ENCODE measurements around the gene NUP62CL. TPM values are rescaled to one million over a fixed set of nuclear protein-coding genes. Genes with fewer than 3 reads are reported as not detected.
A peak's percentile ranks its signal among the peaks of the same experiment; 100 is the strongest.

The NUP62CL gene, protein sequence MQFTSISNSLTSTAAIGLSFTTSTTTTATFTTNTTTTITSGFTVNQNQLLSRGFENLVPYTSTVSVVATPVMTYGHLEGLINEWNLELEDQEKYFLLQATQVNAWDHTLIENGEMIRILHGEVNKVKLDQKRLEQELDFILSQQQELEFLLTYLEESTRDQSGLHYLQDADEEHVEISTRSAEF
- 1 to 10 TPM; 1.3 to 8.8 (median 1.4) TPM for total RNA-seq

DNA sequence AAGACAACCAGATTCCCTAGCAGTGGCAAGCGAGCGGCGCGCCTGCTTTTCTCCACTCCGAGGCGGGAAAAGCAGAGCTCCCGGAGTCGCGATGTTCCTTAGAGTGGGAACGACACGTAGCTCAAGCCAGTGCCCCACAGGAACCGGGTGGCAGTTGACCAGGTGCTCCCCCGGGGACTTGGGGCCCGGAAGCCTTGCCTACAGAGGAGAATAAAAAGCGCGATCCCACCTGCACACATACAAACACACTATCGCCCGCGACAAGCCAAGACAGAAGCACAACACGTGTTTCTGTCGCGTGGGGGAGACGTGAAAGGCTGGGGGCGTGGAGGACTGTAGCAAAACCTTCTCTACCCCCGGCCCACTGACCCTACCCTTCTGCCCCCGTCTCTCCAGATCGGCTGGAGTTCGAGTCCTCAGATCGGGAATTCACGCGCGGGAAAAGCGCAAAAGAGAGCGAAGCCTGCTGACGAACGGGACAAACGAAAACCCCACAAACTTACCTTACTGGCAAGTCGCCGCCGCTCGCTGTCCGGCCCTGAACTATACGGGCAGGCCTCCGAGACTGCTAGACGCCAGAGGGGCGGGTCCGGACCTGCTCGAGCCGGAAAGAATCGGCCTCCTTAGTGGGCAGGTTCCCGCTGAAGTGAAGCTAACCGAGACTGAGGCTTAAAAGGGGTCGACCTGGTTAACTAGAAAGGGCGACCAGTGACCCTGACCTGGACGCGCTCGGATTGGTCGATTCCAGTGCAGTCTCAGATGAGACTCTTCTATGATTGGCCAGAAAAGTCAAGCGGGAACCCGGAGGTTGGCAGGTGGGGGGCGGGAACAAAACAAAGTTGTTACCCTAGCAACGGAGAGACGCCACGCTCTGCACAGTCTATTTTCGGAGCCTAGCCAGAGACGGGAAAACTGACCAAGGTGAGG lies at the start of gene NUP62CL, which contains the start of gene DNAAF6:
NUP62CL (minus strand) TSS at position 664 of the 927 bp plus-strand sequence. CDS start 31,287 bp downstream, outside the sequence.
DNAAF6 (plus strand) TSS at position 842 of the 927 bp plus-strand sequence. CDS start 6,265 bp downstream, outside the sequence.
- Histone ChIP-seq H3K36me3 (no peaks in the 10 kb centered on the region), H3K4me1 (no peaks in the 10 kb centered on the region), H3K27me3 (no peaks in the 10 kb centered on the region), H3K4me3 (peak within 1 kb of the TSS; percentile 50), H3K27ac (no peak within 1 kb of the TSS), H3K9me3 (no peaks in the 10 kb centered on the region)
- DNase-seq (ENCODE audit: low spot score in 2 of 2) = peak; percentile 63 to 77
- WGBS = 40% methylated on average over 59 of the region's 66 CpGs
- TF ChIP-seq POLR2AphosphoS5 (IDR thresholded peaks at IDR 0.05) (no peak), EP300 (IDR thresholded peaks at IDR 0.05) (no peak), POLR2A (IDR thresholded peaks at IDR 0.05) (no peak)

DNA sequence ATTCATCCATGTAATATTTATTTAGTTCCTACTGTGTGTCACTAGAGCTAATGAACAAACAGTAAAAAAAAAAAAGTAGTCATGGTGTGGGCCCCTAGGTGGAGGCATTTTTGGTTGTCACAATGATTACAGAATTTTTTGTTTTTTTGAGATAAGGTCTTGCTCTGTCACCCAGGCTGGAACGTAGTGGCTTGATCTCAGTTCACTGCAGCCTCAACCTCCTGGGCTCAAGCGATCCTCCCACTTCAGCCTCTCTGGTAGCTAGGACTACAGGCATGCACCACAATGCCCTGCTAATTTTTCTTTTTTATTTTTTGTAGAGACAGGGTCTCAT lies 22.2 kb upstream of the NUP62CL start:
- no peaks in the 10 kb centered on the region for H3K4me1 ChIP-seq
- 82% methylated on average over 2 of the region's 2 CpGs for WGBS
- no peak for DNase-seq (ENCODE audit: low spot score in 2 of 2)
- H3K36me3 ChIP-seq = no peaks in the 10 kb centered on the region
- H3K27ac ChIP-seq = no peak overlapping the region
- H3K4me3 ChIP-seq = no peak overlapping the region
- H3K9me3 ChIP-seq = no peaks in the 10 kb centered on the region
- TF ChIP-seq, protein P1, sequence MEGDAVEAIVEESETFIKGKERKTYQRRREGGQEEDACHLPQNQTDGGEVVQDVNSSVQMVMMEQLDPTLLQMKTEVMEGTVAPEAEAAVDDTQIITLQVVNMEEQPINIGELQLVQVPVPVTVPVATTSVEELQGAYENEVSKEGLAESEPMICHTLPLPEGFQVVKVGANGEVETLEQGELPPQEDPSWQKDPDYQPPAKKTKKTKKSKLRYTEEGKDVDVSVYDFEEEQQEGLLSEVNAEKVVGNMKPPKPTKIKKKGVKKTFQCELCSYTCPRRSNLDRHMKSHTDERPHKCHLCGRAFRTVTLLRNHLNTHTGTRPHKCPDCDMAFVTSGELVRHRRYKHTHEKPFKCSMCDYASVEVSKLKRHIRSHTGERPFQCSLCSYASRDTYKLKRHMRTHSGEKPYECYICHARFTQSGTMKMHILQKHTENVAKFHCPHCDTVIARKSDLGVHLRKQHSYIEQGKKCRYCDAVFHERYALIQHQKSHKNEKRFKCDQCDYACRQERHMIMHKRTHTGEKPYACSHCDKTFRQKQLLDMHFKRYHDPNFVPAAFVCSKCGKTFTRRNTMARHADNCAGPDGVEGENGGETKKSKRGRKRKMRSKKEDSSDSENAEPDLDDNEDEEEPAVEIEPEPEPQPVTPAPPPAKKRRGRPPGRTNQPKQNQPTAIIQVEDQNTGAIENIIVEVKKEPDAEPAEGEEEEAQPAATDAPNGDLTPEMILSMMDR (IDR thresholded peaks at IDR 0.05) = no peak
- TF ChIP-seq EP300 (IDR thresholded peaks at IDR 0.05) = no peak
- no peak for TF ChIP-seq POLR2A (IDR thresholded peaks at IDR 0.05)
- TF ChIP-seq POLR2AphosphoS5 (IDR thresholded peaks at IDR 0.05) = no peak
- no peaks in the 10 kb centered on the region for H3K27me3 ChIP-seq

DNA sequence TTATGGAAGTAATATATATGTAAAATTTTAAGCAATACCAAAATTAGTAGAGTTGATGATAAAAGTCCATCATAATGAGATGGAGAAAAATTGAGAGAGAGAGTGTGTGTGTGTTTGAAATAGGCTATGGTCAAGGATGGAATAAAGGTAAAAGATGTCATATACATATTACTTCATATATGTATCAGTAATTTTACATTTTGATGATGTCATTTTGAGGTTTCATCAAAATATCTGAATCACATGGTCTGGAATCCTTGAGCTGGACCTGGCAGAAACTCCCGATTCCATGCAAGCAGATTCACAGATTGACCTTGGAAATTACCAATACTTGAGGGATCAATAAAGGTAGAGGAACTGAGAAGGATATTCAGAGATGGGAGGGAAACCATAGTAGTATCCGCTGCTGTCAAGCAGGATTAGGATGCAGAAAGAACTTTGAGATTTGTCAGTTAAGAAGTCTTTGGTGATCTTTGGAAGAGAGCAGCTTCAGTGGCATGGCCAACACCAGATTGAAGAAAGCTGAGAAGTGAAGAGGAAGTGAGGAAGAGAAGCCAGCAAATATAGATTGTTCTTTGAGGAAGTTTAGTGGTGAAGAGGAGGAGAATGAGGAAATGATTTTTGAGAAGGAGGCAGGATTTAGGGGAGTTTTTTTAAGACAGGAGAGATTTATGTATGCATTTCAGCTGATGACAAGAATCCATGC lies 21.7 kb upstream of the NUP62CL start:
- Histone ChIP-seq H3K4me1 (no peaks in the 10 kb centered on the region), H3K9me3 (no peaks in the 10 kb centered on the region), H3K4me3 (no peak overlapping the region), H3K27ac (no peak overlapping the region), H3K36me3 (no peaks in the 10 kb centered on the region), H3K27me3 (no peaks in the 10 kb centered on the region)
- WGBS = 83% methylated on average over 2 of the region's 2 CpGs
- no peak for DNase-seq (ENCODE audit: low spot score in 2 of 2)
- TF ChIP-seq EP300 (IDR thresholded peaks at IDR 0.05) (no peak), POLR2A (IDR thresholded peaks at IDR 0.05) (no peak), POLR2AphosphoS5 (IDR thresholded peaks at IDR 0.05) (no peak)
- TF ChIP-seq, protein P1 (IDR thresholded peaks at IDR 0.05) = no peak

DNA sequence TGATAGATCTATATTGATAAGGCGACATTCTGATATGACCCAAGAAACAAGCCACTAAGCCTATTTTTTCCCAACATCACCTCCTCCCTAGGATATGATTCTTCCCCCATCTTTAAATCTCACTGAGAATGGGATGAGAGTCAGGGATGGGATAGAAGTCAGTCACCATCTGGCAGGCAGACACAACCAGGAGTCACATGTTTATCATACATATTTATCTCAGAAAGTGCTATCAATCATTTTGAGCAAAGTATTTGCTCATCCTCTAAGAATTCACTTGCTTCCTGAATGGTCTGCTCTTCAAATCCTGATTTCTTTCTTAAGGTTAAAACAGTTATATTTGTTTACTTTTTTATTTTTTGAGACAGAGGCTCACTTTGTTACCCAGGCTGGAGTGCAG lies 20.5 kb upstream of the NUP62CL start:
- Histone ChIP-seq H3K27ac (no peak overlapping the region), H3K27me3 (no peaks in the 10 kb centered on the region), H3K4me3 (no peak overlapping the region), H3K9me3 (no peaks in the 10 kb centered on the region), H3K36me3 (no peaks in the 10 kb centered on the region), H3K4me1 (no peaks in the 10 kb centered on the region)
- no peak for TF ChIP-seq EP300 (IDR thresholded peaks at IDR 0.05)
- TF ChIP-seq, protein P1 (IDR thresholded peaks at IDR 0.05) = no peak
- TF ChIP-seq POLR2AphosphoS5 (IDR thresholded peaks at IDR 0.05) = no peak
- no peak for TF ChIP-seq POLR2A (IDR thresholded peaks at IDR 0.05)
- no peak for DNase-seq (ENCODE audit: low spot score in 2 of 2)
- WGBS = 72% methylated on average over 1 of the region's 1 CpG

DNA sequence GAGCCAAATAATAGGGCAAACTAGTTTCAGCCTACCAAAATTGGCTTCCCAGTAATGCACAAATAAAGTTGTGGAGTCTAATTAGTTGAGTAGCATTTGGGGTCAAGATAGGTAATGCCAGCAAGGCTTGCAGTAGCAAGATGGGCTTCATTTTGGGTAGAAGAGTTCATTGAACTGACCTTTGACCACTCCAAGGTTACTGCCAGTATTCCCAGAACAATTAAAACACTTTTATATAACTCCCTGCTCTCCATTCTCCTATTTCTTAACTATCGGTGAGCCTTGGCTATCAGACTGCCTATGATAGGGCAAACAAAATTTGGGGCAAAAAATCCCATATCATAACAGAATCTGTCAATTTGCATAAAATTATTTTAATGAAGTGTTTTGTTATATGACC lies 7.2 kb upstream of the NUP62CL start:
- Histone ChIP-seq H3K27ac (no peak overlapping the region), H3K4me3 (no peak overlapping the region), H3K4me1 (no peaks in the 10 kb centered on the region), H3K36me3 (no peaks in the 10 kb centered on the region), H3K9me3 (no peaks in the 10 kb centered on the region), H3K27me3 (no peaks in the 10 kb centered on the region)
- DNase-seq (ENCODE audit: low spot score in 2 of 2) = no peak
- no peak for TF ChIP-seq EP300 (IDR thresholded peaks at IDR 0.05)
- no peak for TF ChIP-seq POLR2AphosphoS5 (IDR thresholded peaks at IDR 0.05)
- TF ChIP-seq, protein P1 (IDR thresholded peaks at IDR 0.05) = no peak
- TF ChIP-seq POLR2A (IDR thresholded peaks at IDR 0.05) = no peak
- WGBS = 86% methylated on average over 1 of the region's 1 CpG

Measured in suprapubic skin (tissue), 4 donors.